Fibroblast of the aortic adventitia (primary cell): ENCODE results near the gene MTMR4. TPM values are rescaled to one million over a fixed set of nuclear protein-coding genes. Genes with fewer than 3 reads are reported as not detected.

Source experiments
- DNase-seq: peaks from one replicate; pipeline ENCODE4 v3.0.0-alpha.2; 2010; ENCODE audit warnings: low read depth
- H3K4me3 ChIP-seq: 2 replicates; pipeline ENCODE4 v1.5.1; 2011; ENCODE audit warnings: low read depth, mild to moderate bottlenecking, control low read depth, low read length, moderate library complexity
- CTCF ChIP-seq: IDR thresholded peaks from 2 replicates; pipeline ENCODE4 v1.5.1; 2011; ENCODE audit warnings: mild to moderate bottlenecking, low read length, control low read depth, inconsistent platforms; ENCODE audit not compliant: insufficient read depth
- total RNA-seq: library from RNA; depleted of rRNA; stranded (reverse); fragments of >200 nt; gene quantifications from 2 replicates; pipeline ENCODE4 v1.2.3, GENCODE V29; 2012; ENCODE audit warnings: low replicate concordance

MTMR4 gene
- total RNA-seq, 1 donor: 49.8 TPM

- no peak for TF ChIP-seq CTCF
- DNase-seq: no peak
- H3K4me3 ChIP-seq: no peak overlapping the region
Observed at GRCh38 chr17:58528443-58528842, 14.0 kb upstream of the MTMR4 start.

DNA sequence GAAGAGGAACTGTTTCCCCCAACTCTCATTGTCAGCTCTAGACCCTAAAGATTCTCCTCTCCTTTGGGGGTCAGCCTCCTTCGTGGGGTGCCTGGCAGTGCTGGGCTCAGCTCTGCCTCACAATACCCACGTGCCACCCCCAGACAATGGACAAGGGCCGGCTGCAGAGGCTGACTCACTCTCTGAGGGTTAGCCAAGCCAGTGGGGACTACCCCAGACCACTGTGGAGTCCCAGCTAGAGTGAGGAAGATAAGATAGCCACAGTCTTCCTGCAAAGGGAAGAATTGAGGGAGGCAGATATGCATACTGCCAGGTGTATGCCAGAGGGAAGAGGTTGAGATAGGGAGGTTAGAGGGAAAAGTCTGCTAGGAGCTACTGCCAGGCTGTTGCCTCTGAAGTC lies 13.5 kb upstream of the MTMR4 start:
- no peak overlapping the region for H3K4me3 ChIP-seq
- TF ChIP-seq CTCF: no peak
- DNase-seq: peak; percentile 67

- H3K4me3 ChIP-seq: no peak overlapping the region
- TF ChIP-seq CTCF: no peak
- no peak for DNase-seq
Observed at GRCh38 chr17:58527306-58527705, 12.9 kb upstream of the MTMR4 start.

- no peak overlapping the region for H3K4me3 ChIP-seq
- TF ChIP-seq CTCF: no peak
- DNase-seq: peak; percentile 91
Observed at GRCh38 chr17:58525239-58525638, 10.8 kb upstream of the MTMR4 start.

GRCh38 chr17:58521680-58522079 lies 7.2 kb upstream of the MTMR4 start:
- TF ChIP-seq CTCF: no peak
- no peak for DNase-seq
- no peak overlapping the region for H3K4me3 ChIP-seq

- peak; percentile 56 for TF ChIP-seq CTCF
- H3K4me3 ChIP-seq: no peak overlapping the region
- no peak for DNase-seq
Observed at GRCh38 chr17:58520843-58521430, 6.5 kb upstream of the MTMR4 start.
